ENCODE results near the gene LHFPL3. TPM values are rescaled to one million over a fixed set of nuclear protein-coding genes. Genes with fewer than 3 reads are reported as not detected.

LHFPL3 gene
- total RNA-seq, 1 donor from 2014 or later = not detected

DNA sequence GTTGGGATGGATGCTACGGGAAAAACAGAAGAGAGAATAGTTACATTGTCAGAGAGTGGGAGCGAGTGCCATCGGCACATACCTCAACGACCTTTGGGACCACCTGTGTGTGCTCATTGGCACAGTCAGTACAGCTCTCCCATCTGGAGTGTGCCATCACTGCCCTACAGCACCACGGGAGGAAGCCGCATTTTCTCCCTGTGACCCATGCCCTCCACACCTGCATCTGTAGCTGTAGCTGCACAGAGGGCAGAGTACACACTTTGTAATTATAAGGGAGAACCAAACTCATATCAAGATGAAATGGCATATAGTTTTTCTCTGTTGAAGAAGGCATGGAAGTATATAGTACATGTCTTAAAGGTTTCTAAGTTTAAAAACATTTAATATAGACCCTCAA lies 207.4 kb downstream of the LHFPL3 start:
- DNase-seq = no peak
- POLR2A ChIA-PET = no interaction called here
- no peak overlapping the region for H3K27ac Mint-ChIP-seq

DNA sequence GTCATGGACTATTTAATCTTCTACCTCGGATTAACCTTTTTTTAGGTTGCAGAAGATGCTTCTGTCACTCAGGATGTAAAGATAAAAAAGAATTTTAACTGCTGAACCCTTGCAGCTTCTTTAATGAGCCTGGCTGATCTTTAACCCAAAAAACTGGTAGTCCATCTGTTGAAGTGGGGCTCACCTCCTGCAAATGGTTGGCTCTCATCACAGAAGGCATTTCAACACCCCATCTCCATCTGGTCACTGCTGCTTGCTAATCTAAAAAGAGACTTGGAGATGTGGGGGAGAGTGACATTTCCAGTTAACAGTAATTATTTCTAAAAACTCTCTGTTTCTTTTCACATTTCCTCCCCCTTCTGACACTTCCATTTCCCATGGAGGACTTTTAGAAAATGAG lies 208.6 kb downstream of the LHFPL3 start:
- ChIA-PET CTCF (no interaction called here), POLR2A (no interaction called here)
- Mint-ChIP-seq H3K4me3 (no peak overlapping the region), H3K9me3 (no peaks in the 10 kb centered on the region), H3K27me3 (peaks cover 2% of the 10 kb centered on the region), H3K36me3 (ENCODE audit: low read depth) (no peaks in the 10 kb centered on the region), H3K27ac (no peak overlapping the region), H3K4me1 (no peaks in the 10 kb centered on the region)
- intact Hi-C loops (cut with micrococcal nuclease) = no loop called here
- DNase-seq (no peak), ATAC-seq (ENCODE audit: low read depth) (no peak)
- no peak for TF ChIP-seq CTCF (IDR thresholded peaks at IDR 0.05)

More for the DNA sequence above, 207.4 kb downstream of the LHFPL3 start:
- no peaks in the 10 kb centered on the region for H3K9me3 Mint-ChIP-seq
- no peaks in the 10 kb centered on the region for H3K36me3 Mint-ChIP-seq (ENCODE audit: low read depth)
- no peak for TF ChIP-seq CTCF (IDR thresholded peaks at IDR 0.05)
- H3K4me3 Mint-ChIP-seq = no peak overlapping the region
- H3K4me1 Mint-ChIP-seq = no peaks in the 10 kb centered on the region
- ATAC-seq (ENCODE audit: low read depth) = no peak
- CTCF ChIA-PET = no interaction called here
- peaks cover 2% of the 10 kb centered on the region for H3K27me3 Mint-ChIP-seq
- intact Hi-C loops (cut with micrococcal nuclease) = no loop called here

GRCh38 chr7:104538152-104538551 lies 209.7 kb downstream of the LHFPL3 start:
- no peak for DNase-seq
- no peak for ATAC-seq (ENCODE audit: low read depth)
- ChIA-PET CTCF (no interaction called here), POLR2A (no interaction called here)
- Mint-ChIP-seq H3K27me3 (peaks cover 2% of the 10 kb centered on the region), H3K36me3 (ENCODE audit: low read depth) (no peaks in the 10 kb centered on the region), H3K27ac (no peak overlapping the region), H3K9me3 (no peaks in the 10 kb centered on the region), H3K4me3 (no peak overlapping the region), H3K4me1 (no peaks in the 10 kb centered on the region)
- no peak for TF ChIP-seq CTCF (IDR thresholded peaks at IDR 0.05)
- intact Hi-C loops (cut with micrococcal nuclease) = no loop called here

GRCh38 chr7:104541897-104542296 lies 213.5 kb downstream of the LHFPL3 start:
- no peaks in the 10 kb centered on the region for H3K36me3 Mint-ChIP-seq (ENCODE audit: low read depth)
- no peak for ATAC-seq (ENCODE audit: low read depth)
- no peak overlapping the region for H3K27ac Mint-ChIP-seq
- no peaks in the 10 kb centered on the region for H3K9me3 Mint-ChIP-seq
- no peak overlapping the region for H3K4me3 Mint-ChIP-seq
- intact Hi-C loops (cut with micrococcal nuclease) = no loop called here
- ChIA-PET CTCF (no interaction called here), POLR2A (no interaction called here)
- no peaks in the 10 kb centered on the region for H3K27me3 Mint-ChIP-seq
- no peak for TF ChIP-seq CTCF (IDR thresholded peaks at IDR 0.05)
- no peaks in the 10 kb centered on the region for H3K4me1 Mint-ChIP-seq
- DNase-seq = no peak

- H3K9me3 Mint-ChIP-seq = no peaks in the 10 kb centered on the region
- H3K4me1 Mint-ChIP-seq = no peaks in the 10 kb centered on the region
- POLR2A ChIA-PET = no interaction called here
- ATAC-seq (ENCODE audit: low read depth) = no peak
- no peaks in the 10 kb centered on the region for H3K36me3 Mint-ChIP-seq (ENCODE audit: low read depth)
- no peak for TF ChIP-seq CTCF (IDR thresholded peaks at IDR 0.05)
- H3K27ac Mint-ChIP-seq = no peak overlapping the region
- intact Hi-C loops (cut with micrococcal nuclease) = no loop called here
- no peak overlapping the region for H3K4me3 Mint-ChIP-seq
- CTCF ChIA-PET = no interaction called here
- no peak for DNase-seq
- no peaks in the 10 kb centered on the region for H3K27me3 Mint-ChIP-seq
Observed at GRCh38 chr7:104548861-104549260, 220.5 kb downstream of the LHFPL3 start.
